Activated CD8-positive, alpha-beta memory T cell treated with anti-CD3 and anti-CD28 coated beads, Interleukin-2, amount 50 U/mL, for 1 hour (primary cell): ENCODE data around the gene PEBP1.

ENCODE experiments used
- DNase-seq: peaks from one replicate; pipeline ENCODE4 v3.0.0-alpha.2; 2020; ENCODE audit errors: extremely low read depth

The PEBP1 gene

GRCh38 chr12:118193958-118194357, 58.0 kb downstream of the PEBP1 start:
- DNase-seq, result no peak
